IPS-18a (cell line): ENCODE results near the gene CDK5RAP3.

Experiments
- H3K27ac ChIP-seq: one replicate; pipeline ENCODE4 v1.5.1; 2013; ENCODE audit warnings: low read length
- H3K27me3 ChIP-seq: one replicate; pipeline ENCODE4 v1.6.1; 2013; ENCODE audit warnings: mild to moderate bottlenecking, low read length; ENCODE audit not compliant: control insufficient read depth, insufficient read depth
- H3K36me3 ChIP-seq: one replicate; pipeline ENCODE4 v1.6.1; 2013; ENCODE audit warnings: low read depth, low read length; ENCODE audit not compliant: control insufficient read depth
- H3K4me1 ChIP-seq: one replicate; pipeline ENCODE4 v1.6.1; 2013; ENCODE audit warnings: low read depth, low read length; ENCODE audit not compliant: control insufficient read depth
- H3K4me3 ChIP-seq: one replicate; pipeline ENCODE4 v1.5.1; 2013; ENCODE audit warnings: low read length
- H3K9ac ChIP-seq: one replicate; pipeline ENCODE4 v1.6.1; 2013; ENCODE audit warnings: mild to moderate bottlenecking, low read length, moderate library complexity
- H3K9me3 ChIP-seq: one replicate; pipeline ENCODE4 v1.6.1; 2013; ENCODE audit warnings: low read depth, low read length; ENCODE audit not compliant: control insufficient read depth

The CDK5RAP3 gene

DNA sequence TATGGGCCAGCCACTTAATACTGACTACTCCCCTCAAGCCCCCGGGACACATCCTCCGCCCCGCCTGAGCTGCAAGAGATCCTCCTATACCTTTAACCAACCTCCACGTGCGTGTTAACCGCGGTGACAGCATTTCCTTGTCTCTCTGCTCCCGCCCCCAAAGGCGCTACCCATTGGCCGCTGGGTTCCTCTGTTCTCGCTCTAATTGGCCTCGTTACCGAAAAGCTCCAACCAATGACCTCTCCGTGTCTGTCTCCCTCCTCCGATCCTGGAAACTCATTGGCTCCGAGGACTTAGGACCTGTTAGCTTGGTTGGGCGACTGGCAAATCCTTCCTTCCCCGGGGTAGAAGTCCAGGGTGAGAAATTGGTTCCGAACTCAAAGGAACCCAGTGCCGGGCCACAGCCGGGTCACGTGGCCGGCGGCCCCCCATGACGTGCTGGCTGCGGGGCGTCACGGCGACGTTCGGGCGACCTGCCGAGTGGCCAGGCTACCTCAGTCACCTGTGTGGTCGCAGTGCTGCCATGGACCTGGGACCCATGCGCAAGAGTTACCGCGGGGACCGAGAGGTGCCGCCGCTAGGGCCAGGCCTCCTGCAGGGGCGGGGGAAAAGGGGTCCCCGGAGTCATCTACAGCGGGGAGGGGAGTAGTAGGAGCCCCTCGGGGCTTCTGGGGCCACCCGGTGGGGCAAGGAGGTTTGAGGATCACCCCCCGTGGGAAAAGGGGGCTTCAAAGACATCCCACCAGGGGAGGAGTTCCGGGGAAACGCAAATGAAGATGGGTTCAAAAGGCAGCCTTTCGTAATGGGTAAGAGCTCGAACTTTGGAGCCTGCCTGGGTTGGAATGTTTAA lies 29.4 kb upstream of the CDK5RAP3 start, which contains the start of gene PNPO:
Gene PNPO (plus strand): TSS at position 326 of the 850 bp plus-strand sequence. CDS start 105 bp downstream, at position 431.
- Histone ChIP-seq H3K9ac (no peak within 1 kb of the TSS), H3K27ac (no peak within 1 kb of the TSS)

DNA sequence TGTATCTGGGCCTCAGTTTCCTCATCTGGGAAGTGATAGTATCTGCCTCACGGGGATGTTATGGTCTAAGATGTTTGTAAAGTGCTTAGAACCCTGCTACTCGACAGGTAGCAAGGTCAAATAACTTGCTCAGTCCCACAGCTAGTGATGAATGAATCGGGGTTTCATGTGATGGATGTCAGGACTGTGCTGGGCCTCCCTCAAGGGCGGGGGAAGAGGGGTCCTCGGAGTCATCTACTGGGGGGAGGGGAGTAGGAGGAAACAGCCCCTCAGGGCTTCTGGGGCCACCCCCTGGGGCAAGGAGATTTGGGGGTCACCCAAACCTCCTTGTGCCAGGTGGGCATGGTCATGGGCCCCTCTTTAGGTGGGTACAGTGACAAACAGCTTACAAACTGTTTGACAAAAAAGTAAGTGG lies 28.8 kb upstream of the CDK5RAP3 start:
- no peaks in the 10 kb centered on the region for H3K4me1 ChIP-seq
- peak overlapping the region; percentile 50 for H3K4me3 ChIP-seq
- no peaks in the 10 kb centered on the region for H3K9me3 ChIP-seq
- H3K27ac ChIP-seq, result no peak overlapping the region
- H3K27me3 ChIP-seq, result peaks cover 19% of the 10 kb centered on the region
- H3K36me3 ChIP-seq, result no peaks in the 10 kb centered on the region
- H3K9ac ChIP-seq, result no peak overlapping the region

More for the DNA sequence above, 29.4 kb upstream of the CDK5RAP3 start, which contains the start of gene PNPO:
- Histone ChIP-seq H3K9me3 (no peaks in the 10 kb centered on the region), H3K36me3 (no peaks in the 10 kb centered on the region), H3K27me3 (peaks cover 19% of the 10 kb centered on the region), H3K4me3 (peak within 1 kb of the TSS; percentile 50), H3K4me1 (no peaks in the 10 kb centered on the region)

- Histone ChIP-seq H3K27ac (no peak overlapping the region), H3K9me3 (no peaks in the 10 kb centered on the region), H3K36me3 (no peaks in the 10 kb centered on the region), H3K4me3 (peak overlapping the region; percentile 50), H3K4me1 (no peaks in the 10 kb centered on the region), H3K9ac (no peak overlapping the region), H3K27me3 (peaks cover 19% of the 10 kb centered on the region)
Measured at GRCh38 chr17:47942568-47942967, 28.3 kb upstream of the CDK5RAP3 start.

DNA sequence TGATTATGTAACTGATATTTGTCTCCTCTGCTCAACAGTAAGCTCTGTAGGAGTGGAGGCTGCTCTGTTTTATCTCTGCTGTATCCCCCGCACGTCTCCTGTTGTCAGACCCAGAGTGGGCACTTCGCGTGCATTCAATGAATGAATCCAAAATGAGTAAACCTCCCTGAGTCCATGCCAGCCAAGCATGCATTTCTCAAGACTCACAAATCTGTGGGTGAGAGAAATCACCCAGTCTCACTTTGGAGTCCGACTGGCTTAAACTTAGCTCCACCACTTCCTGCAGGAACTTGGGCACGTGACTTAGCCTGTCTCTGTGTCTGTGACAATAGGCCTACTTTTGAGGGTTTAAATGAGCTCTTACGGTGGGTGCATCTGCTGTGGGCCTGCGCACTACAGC lies 25.8 kb upstream of the CDK5RAP3 start:
- H3K9ac ChIP-seq, result no peak overlapping the region
- H3K4me1 ChIP-seq, result peaks cover 8% of the 10 kb centered on the region
- H3K27me3 ChIP-seq, result peaks cover 17% of the 10 kb centered on the region
- no peak overlapping the region for H3K4me3 ChIP-seq
- H3K9me3 ChIP-seq, result no peaks in the 10 kb centered on the region
- no peaks in the 10 kb centered on the region for H3K36me3 ChIP-seq
- no peak overlapping the region for H3K27ac ChIP-seq

DNA sequence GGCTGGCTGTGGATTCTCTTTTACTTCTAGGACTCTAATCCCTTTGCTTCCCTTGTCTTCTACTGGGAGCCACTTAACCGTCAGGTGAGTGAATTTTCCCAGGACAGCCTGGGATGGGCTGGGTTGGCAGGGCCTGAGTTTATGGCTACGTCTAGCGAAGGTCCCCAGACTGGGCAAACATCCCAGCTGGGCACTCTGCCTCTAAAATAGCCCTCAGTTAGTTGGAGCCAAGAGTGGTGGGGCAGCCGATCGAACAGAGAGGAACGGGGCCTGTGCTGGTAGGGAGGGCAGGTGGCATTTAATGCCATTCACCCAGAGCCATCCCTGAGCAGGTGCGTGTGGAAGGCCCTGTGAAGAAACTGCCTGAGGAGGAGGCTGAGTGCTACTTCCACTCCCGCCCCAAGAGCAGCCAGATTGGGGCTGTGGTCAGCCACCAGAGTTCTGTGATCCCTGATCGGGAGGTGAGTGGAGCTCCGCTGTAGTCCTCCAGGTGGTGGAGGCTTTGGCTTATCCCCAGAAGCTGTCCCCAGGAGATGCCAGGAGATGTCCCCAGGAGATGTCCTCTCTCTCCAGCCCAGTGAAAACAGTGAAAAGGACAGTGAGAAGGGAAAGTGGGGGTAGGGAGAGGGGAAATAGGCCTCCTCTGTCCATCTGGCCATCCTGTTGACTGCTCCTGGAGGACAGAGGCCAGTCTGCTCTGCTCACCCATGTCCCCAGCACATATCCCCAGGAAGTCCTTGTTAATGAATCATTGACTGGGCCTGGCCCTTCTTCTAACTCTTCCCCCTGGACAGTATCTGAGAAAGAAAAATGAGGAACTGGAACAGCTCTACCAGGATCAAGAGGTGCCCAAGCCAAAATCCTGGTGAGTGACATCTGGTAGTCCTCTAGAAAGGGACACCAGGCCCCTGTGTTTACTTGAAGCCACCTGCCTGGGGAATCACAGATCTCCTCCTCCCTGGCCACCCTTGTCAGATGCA lies 25.1 kb upstream of the CDK5RAP3 start:
- Histone ChIP-seq H3K4me3 (no peak overlapping the region), H3K9ac (no peak overlapping the region), H3K27me3 (peaks cover 9% of the 10 kb centered on the region), H3K9me3 (no peaks in the 10 kb centered on the region), H3K36me3 (no peaks in the 10 kb centered on the region), H3K4me1 (peaks cover 8% of the 10 kb centered on the region), H3K27ac (no peak overlapping the region)

DNA sequence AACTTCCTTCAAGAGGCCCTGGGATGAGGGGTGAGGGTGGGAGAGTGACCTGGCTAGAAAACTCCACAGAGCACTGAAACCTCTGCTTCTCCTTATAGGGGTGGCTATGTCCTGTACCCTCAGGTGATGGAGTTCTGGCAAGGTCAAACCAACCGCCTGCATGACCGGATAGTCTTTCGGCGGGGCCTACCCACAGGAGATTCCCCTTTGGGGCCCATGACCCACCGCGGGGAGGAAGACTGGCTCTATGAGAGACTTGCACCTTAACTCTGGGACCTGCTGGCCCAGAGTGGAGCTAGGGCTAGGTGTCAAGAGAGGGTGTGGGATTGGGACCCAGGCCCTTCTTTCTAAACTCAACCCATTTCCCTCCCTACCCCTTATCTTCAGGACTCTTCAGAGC lies 24.4 kb upstream of the CDK5RAP3 start:
- no peaks in the 10 kb centered on the region for H3K36me3 ChIP-seq
- no peak overlapping the region for H3K4me3 ChIP-seq
- peaks cover 8% of the 10 kb centered on the region for H3K4me1 ChIP-seq
- peaks cover 5% of the 10 kb centered on the region for H3K27me3 ChIP-seq
- no peak overlapping the region for H3K9ac ChIP-seq
- H3K9me3 ChIP-seq, result no peaks in the 10 kb centered on the region
- H3K27ac ChIP-seq, result no peak overlapping the region

GRCh38 chr17:47946929-47947397 lies 23.9 kb upstream of the CDK5RAP3 start:
- Histone ChIP-seq H3K9me3 (no peaks in the 10 kb centered on the region), H3K4me3 (no peak overlapping the region), H3K27me3 (peaks cover 4% of the 10 kb centered on the region), H3K9ac (no peak overlapping the region), H3K36me3 (no peaks in the 10 kb centered on the region), H3K4me1 (peaks cover 8% of the 10 kb centered on the region), H3K27ac (no peak overlapping the region)

GRCh38 chr17:47948706-47949196 lies 22.2 kb upstream of the CDK5RAP3 start:
- no peaks in the 10 kb centered on the region for H3K36me3 ChIP-seq
- H3K9me3 ChIP-seq, result no peaks in the 10 kb centered on the region
- H3K4me1 ChIP-seq, result peaks cover 8% of the 10 kb centered on the region
- no peak overlapping the region for H3K9ac ChIP-seq
- H3K27me3 ChIP-seq, result no peaks in the 10 kb centered on the region
- no peak overlapping the region for H3K27ac ChIP-seq
- H3K4me3 ChIP-seq, result no peak overlapping the region

GRCh38 chr17:47949197-47949759 lies 21.6 kb upstream of the CDK5RAP3 start:
- Histone ChIP-seq H3K9me3 (no peaks in the 10 kb centered on the region), H3K27ac (no peak overlapping the region), H3K9ac (peak overlapping the region; percentile 12), H3K4me3 (peak overlapping the region; percentile 49), H3K36me3 (no peaks in the 10 kb centered on the region), H3K27me3 (no peaks in the 10 kb centered on the region), H3K4me1 (peaks cover 8% of the 10 kb centered on the region)

DNA sequence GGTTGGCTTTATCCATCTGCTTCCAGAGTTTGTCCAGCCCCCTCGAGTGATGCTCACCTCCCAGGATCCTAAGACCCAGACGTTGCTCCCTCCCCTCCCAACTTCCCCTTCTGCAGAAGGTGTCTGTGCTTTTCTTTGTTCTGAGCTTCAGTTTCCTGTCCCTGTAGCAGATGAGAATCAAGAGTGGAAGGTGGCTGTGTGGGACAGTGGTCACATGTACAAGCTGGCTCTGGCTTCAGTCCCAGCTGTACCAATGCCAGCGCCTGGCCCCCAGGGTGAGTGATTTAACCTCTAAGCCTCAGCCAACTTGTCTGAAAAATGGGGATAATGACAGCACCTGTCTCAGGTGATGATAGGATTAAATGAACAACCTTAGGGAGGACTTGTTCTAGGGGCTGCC lies 21.0 kb upstream of the CDK5RAP3 start:
- no peak overlapping the region for H3K9ac ChIP-seq
- no peaks in the 10 kb centered on the region for H3K9me3 ChIP-seq
- peak overlapping the region; percentile 49 for H3K4me3 ChIP-seq
- no peak overlapping the region for H3K27ac ChIP-seq
- H3K36me3 ChIP-seq, result no peaks in the 10 kb centered on the region
- peaks cover 8% of the 10 kb centered on the region for H3K4me1 ChIP-seq
- H3K27me3 ChIP-seq, result no peaks in the 10 kb centered on the region

- Histone ChIP-seq H3K9ac (no peak overlapping the region), H3K9me3 (no peaks in the 10 kb centered on the region), H3K4me1 (peaks cover 8% of the 10 kb centered on the region), H3K27me3 (no peaks in the 10 kb centered on the region), H3K4me3 (no peak overlapping the region), H3K27ac (no peak overlapping the region), H3K36me3 (no peaks in the 10 kb centered on the region)
Measured at GRCh38 chr17:47950448-47950847, 20.5 kb upstream of the CDK5RAP3 start.
